ENCODE results near the gene DRP2.
"Not testable (repeated sequence)": the region's sequence is repeated elsewhere in the genome, so short reads cannot be mapped to it uniquely, and the experiment has no call there.

Gene DRP2

GRCh38 chrX:101252634-101253033 lies 33.0 kb downstream of the DRP2 start:
- DNase-seq = no peak

GRCh38 chrX:101257448-101258258 lies 38.1 kb downstream of the DRP2 start:
- DNase-seq = peak in 1 of 4 experiments; percentile 0

GRCh38 chrX:101258259-101258581 lies 38.6 kb downstream of the DRP2 start:
- no peak for DNase-seq

DNA sequence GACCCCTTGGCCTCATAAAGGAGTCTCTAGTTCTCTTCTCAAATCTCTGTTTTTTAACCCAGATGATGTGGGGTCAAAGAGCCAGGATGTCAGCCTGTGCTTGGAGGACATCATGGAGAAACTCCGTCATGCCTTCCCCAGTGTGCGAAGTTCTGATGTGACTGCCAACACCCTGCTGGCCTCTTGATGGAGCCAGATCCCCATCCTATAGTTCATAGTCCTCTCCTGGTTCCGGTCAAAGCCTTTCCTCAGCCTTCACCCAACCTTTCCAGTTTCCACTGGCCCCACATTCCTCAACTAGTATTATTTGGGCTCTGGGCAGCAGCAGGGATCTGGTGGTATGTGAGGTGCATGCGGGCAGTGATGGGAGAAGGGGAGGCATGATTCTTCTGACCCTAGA lies 40.8 kb downstream of the DRP2 start:
- peak in 2 of 4 experiments; percentile 1 to 8 for DNase-seq

- DNase-seq = no peak
Measured at GRCh38 chrX:101262590-101262989, 43.0 kb downstream of the DRP2 start.

GRCh38 chrX:101263766-101264165 lies 44.2 kb downstream of the DRP2 start:
- DNase-seq = no peak

- DNase-seq = no peak
Measured at GRCh38 chrX:101265869-101266428, 46.4 kb downstream of the DRP2 start.

GRCh38 chrX:101274198-101274597 lies 54.6 kb downstream of the DRP2 start:
- DNase-seq = no peak

DNA sequence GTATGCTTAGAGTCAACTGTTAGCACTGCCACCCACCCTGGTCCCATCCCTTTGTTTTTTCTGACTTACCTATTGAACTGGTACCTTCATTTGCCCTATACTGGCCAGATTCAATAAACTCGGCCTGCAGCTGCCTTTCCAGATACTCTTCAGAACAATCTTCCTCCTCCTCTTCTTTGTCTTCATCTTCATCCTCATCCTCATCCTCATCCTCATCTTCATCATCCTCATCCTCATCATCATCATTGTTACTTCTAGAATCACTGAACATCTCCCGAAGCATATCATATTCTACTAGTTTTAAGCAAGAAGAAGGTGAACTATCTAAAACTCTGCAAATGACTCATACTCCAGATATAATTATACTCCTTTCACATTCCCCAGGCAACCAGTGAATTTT lies 56.7 kb downstream of the DRP2 start:
- DNase-seq = no peak

- peak; percentile 23 to 52 (median 35) for DNase-seq
Measured at GRCh38 chrX:101287402-101287801, 67.8 kb downstream of the DRP2 start.

DNA sequence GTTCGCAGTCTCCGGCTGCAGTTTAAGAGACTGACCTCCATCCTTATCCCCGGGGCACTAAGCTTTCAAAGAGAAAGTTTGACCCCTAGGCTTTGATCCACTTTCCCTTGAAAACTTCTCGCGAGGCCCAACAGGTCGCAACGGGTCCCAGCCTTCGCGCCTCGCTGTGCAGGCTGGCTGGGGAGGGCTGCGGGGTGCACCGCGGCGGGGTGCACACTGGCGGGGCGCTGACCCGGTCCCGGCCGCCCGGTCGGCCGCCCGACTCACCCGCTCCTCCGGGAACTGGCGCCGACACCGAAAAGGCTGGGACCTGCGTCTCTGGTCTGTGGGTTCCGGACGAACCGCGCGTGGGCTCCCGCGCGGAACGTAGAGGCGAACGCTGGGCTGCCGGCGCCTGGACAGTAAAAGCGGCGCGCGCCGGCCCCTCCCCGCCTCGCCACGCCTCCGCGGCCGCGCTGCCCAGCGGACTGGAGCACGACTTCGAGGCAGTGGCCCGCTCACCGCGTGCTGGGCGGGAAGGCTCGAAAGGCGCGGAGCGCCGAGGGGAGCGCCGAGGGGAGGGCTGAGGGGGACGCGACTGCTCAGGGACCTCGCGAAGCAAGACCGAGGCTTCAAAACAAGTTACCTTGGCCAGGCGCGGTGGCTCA lies 71.5 kb downstream of the DRP2 start, which contains the start of gene TAF7L:
TAF7L (minus strand) TSS at position 378 of the 647 bp plus-strand sequence. CDS start 3,791 bp downstream, outside the sequence.
- DNase-seq = peak in 2 of 4 experiments; percentile 4 to 5

DNA sequence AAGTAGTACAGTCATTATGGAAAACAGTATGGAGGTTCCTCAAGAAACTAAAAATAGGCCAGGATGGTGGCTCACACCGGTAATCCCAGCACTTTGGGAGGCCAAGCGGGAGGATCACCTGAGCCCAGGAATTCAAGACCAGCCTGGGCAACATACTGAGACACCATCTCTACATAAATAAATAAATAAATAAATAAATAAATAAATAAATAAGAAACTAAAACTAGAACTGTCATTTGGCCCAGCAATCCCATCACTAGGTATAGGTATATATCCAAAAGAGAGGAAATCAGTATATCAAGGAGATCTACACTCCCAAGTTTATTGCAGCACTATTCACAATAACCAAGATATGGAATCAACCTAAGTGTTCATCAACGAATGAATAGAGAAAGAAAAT lies 76.0 kb downstream of the DRP2 start:
- DNase-seq = not testable (repeated sequence)

DNA sequence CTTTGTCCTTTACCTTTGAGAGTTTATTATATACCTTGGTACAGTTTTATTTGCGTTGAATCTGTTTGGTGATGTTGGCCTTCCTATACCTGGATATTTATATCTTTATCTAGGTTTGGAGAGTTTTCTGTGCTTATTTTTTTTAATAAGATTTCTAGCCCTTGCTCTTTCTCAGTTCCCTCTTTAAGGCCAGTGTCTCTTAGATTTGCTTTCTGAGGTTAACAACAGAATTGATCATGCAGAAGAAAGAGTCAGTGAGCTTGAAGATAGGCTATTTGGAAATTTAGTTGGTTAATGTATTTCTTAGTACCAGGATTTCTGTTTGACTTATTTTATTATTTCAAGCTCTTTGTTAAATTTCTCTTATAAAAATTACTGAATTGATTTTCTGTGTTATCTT lies 84.2 kb downstream of the DRP2 start:
- DNase-seq = no peak
